SJCRH30 (cell line): ENCODE measurements around the gene PBX1. TPM values are rescaled to one million over a fixed set of nuclear protein-coding genes. Genes with fewer than 3 reads are reported as not detected.
A peak's percentile ranks its signal among the peaks of the same experiment; 100 is the strongest.
"Not testable (repeated sequence)": the region's sequence is repeated elsewhere in the genome, so short reads cannot be mapped to it uniquely, and the experiment has no call there.

Source experiments
- DNase-seq, 2 experiments: peaks; one replicate each; pipeline ENCODE4 v3.0.0-alpha.2; 2015 to 2020
- H3K27ac ChIP-seq: fragments of 250-450 bp; sonication (Bioruptor Pico); 2 replicates; pipeline ENCODE4 v1.5.1; 2020; ENCODE audit warnings: mild to moderate bottlenecking, moderate library complexity
- H3K27me3 ChIP-seq: fragments of 250-450 bp; sonication (Bioruptor Pico); 2 replicates; pipeline ENCODE4 v1.5.1; 2020; ENCODE audit warnings: mild to moderate bottlenecking, moderate library complexity
- H3K36me3 ChIP-seq: fragments of 250-450 bp; sonication (Bioruptor Pico); 2 replicates; pipeline ENCODE4 v1.5.1; 2020; ENCODE audit warnings: mild to moderate bottlenecking, moderate library complexity
- H3K4me1 ChIP-seq: fragments of 250-450 bp; sonication (Bioruptor Pico); 2 replicates; pipeline ENCODE4 v1.5.1; 2020; ENCODE audit warnings: mild to moderate bottlenecking, moderate library complexity
- H3K4me3 ChIP-seq: fragments of 250-450 bp; sonication (Bioruptor Pico); 2 replicates; pipeline ENCODE4 v1.5.1; 2020; ENCODE audit warnings: mild to moderate bottlenecking, moderate library complexity
- H3K9me3 ChIP-seq: fragments of 250-450 bp; sonication (Bioruptor Pico); replicated peaks from 2 replicates; pipeline ENCODE4 v1.5.1; 2020; ENCODE audit warnings: mild to moderate bottlenecking, moderate library complexity
- total RNA-seq: library from RNA; depleted of rRNA; stranded (reverse); fragments of >200 nt; shearing (Covaris generic); gene quantifications from 2 replicates; pipeline ENCODE4 v1.2.3, GENCODE V29; 2014

The PBX1 gene
- total RNA-seq, 1 experiment from 2014 or later, result 39.0 TPM

DNA sequence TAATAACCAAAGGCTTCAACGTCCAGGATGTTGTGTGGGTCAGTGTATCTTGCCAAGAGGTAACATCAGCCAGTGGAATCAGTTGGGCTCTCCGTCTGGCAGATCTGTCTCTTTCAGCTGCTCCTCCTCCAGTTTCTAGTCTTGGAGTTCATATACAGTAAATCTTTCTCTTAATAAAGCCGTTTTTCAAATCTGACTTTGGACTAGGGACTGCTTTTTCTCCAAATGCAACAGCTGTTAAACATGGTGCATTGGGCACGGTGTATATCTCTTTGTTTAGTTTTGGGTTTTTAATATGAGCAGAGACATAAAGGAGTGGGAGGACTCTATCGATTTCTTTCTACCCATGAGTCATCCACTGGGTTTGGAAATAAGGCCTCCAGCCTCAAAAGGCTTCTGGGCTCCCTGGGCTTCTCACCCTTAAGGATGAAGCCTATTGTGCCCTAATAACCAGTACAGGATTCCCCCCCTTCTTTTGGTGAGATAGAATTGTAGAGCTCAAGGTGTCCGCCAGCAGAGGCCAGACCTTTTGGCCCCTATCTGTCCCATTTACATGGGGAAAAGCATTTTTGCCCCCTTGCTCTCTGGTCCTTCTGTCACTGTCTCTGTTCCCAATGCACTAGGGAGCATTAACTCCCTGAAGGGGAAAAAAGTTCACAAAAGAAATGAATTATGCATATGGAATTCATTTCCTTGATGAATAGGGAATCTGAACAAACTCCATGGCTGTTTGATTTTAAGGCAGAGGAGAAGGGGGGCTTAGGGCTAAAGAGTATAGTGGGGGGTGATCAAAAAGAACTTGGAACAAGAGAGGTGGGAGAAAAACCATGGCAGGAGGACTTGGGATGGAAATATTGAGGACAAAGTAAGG, 86.0 kb downstream of the PBX1 start:
- peak; percentile 69 to 85 for DNase-seq
- Histone ChIP-seq H3K4me1 (peaks cover 53% of the 10 kb centered on the region), H3K27ac (peak overlapping the region; percentile 86), H3K9me3 (no peaks in the 10 kb centered on the region), H3K36me3 (peaks cover 4% of the 10 kb centered on the region; the same call in 1 of the 2 replicates), H3K4me3 (peak overlapping the region; percentile 26), H3K27me3 (no peaks in the 10 kb centered on the region)

DNA sequence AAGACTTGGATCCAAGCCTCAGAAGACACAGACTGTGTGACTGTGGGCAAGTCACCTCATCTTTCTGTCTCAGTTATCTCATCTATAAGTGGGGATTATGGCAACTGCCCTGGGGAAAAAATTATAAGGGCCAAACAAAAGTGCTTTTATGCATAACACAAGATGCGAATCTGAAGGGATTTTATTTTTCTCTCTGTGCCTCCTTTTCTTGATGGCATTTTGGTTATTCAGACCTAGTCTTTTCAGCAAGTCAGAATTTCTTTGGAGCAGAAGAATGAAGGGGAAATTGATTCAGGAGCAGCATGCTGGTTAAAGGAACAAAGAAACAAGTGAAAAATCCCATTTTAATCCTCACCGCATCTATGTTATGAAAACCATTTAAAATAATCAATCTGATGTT, 86.9 kb downstream of the PBX1 start:
- peak overlapping the region; percentile 86 for H3K27ac ChIP-seq
- H3K9me3 ChIP-seq, result no peaks in the 10 kb centered on the region
- H3K27me3 ChIP-seq, result no peaks in the 10 kb centered on the region
- H3K4me1 ChIP-seq, result peaks cover 49% of the 10 kb centered on the region
- no peak for DNase-seq
- H3K36me3 ChIP-seq, result peaks cover 4% of the 10 kb centered on the region; the same call in 1 of the 2 replicates
- no peak overlapping the region for H3K4me3 ChIP-seq

DNA sequence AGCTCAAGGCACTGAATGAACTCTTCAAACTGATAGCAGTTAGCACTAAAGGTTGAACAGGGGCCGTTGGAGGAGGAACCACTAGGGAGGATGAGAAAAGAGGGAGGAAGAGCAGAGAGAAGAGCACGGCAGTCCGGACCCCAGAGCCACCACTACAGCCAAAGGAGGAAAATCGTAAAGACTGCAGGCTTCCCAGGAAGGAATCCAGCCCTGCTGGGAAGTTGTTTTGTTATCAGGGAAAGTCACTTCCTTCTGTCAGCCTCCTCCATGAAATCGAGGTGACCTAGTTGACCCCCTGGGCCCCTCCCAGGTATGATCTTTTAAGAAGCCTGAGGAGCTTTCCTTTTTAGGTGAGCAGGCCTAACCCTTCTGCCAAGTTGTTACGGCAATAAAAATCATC, 88.2 kb downstream of the PBX1 start:
- Histone ChIP-seq H3K27ac (no peak overlapping the region), H3K36me3 (peaks cover 4% of the 10 kb centered on the region; the same call in 1 of the 2 replicates), H3K9me3 (no peaks in the 10 kb centered on the region), H3K4me3 (no peak overlapping the region), H3K27me3 (no peaks in the 10 kb centered on the region), H3K4me1 (peaks cover 40% of the 10 kb centered on the region)
- DNase-seq, result no peak

DNA sequence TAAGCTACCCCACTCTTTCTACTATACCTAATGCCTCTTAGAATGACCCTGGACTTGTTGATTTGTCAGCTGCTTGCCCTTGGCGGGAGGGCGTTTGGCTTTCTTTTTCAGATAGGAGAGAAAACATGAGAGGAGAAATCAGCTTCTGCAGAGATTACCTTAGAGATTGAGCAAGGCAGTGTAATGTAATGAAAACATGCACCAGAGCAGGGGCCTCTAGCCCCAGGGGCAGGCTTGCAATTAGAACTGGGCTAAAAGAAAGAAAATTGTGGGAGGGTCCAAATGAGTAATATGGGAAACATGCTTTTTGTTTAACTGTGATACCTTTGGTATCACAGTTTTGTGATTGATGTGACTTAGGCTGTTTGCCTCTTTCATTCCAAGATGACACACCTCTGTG, 89.7 kb downstream of the PBX1 start:
- Histone ChIP-seq H3K9me3 (no peaks in the 10 kb centered on the region), H3K4me3 (no peak overlapping the region), H3K27ac (no peak overlapping the region), H3K27me3 (no peaks in the 10 kb centered on the region), H3K4me1 (peaks cover 39% of the 10 kb centered on the region), H3K36me3 (no peaks in the 10 kb centered on the region)
- no peak for DNase-seq

DNA sequence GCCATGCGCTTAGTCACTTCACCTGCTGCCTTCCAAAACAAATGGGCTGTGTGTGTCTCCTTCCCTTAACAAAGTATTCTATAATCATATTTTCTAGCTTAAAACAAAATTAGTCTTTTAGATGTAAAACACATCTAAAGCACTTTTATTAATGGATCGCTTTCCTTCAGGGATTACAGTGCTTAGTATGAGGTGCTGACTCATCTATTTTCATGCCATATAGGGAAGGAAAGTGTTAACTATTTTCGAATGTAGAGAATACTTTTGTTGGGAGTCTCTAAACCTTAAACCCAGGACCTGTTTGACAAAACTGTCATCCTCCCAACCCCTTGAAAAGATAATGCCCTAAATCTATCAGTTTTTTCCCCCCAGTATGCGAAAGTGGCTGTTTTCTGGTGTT, 90.2 kb downstream of the PBX1 start:
- peaks cover 34% of the 10 kb centered on the region for H3K4me1 ChIP-seq
- no peak for DNase-seq

DNA sequence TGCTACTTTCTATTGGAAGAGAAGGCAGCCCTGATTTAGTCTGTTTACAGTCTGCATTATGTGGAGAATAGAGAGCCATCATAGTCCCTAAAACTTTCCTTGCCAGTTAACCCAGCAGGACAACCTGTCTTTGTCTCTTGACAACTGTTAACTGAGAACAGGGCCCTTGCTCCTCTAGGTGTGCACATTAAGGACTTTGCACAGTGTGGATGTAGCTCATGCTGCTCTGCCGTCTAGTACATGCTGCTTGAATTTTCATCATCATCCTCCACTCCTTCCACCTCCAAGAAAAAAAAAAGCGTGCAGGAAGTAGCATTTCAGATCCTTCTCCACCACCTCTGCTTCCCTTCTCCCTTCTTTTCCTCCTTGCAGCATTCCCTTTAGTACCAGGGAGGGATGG, 91.5 kb downstream of the PBX1 start:
- no peak for DNase-seq
- Histone ChIP-seq H3K27me3 (no peaks in the 10 kb centered on the region), H3K36me3 (no peaks in the 10 kb centered on the region), H3K27ac (no peak overlapping the region), H3K4me1 (peaks cover 22% of the 10 kb centered on the region), H3K4me3 (no peak overlapping the region), H3K9me3 (no peaks in the 10 kb centered on the region)

More for the DNA sequence above, 90.2 kb downstream of the PBX1 start:
- H3K4me3 ChIP-seq, result no peak overlapping the region
- H3K27me3 ChIP-seq, result no peaks in the 10 kb centered on the region
- H3K27ac ChIP-seq, result no peak overlapping the region
- H3K9me3 ChIP-seq, result no peaks in the 10 kb centered on the region
- H3K36me3 ChIP-seq, result no peaks in the 10 kb centered on the region

DNA sequence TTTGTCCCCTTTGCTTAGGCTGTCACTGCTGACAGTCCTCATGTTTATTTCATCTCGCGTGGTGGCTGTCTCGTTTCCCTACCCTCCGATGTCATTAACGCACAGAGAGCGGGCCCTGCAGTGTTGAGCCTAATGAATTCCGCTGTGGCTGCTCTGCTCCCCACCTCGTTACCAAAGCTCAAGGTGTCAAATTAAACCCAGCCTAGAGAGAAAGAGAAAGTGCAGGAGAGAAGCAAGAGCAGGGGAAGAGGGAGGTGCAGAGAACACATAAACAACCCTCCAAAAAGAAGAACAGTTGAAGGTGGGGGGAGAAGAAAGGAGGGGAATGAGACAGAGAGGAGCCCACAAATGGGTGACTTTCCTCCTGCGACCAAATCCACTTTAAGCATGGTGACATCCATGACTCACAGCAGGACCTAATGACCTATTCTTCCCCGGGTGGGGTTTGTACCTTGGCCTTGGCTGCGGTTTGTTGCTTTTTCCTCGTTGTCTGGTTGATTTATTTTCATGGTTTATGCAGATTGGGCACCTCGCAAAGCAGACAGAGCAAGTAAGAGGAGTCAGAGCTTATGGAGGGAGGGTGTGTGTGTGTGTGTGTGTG, 92.5 kb downstream of the PBX1 start:
- Histone ChIP-seq H3K4me3 (no peak overlapping the region), H3K36me3 (no peaks in the 10 kb centered on the region), H3K27ac (no peak overlapping the region), H3K27me3 (no peaks in the 10 kb centered on the region), H3K4me1 (peaks cover 16% of the 10 kb centered on the region), H3K9me3 (no peaks in the 10 kb centered on the region)
- DNase-seq, result no peak

DNA sequence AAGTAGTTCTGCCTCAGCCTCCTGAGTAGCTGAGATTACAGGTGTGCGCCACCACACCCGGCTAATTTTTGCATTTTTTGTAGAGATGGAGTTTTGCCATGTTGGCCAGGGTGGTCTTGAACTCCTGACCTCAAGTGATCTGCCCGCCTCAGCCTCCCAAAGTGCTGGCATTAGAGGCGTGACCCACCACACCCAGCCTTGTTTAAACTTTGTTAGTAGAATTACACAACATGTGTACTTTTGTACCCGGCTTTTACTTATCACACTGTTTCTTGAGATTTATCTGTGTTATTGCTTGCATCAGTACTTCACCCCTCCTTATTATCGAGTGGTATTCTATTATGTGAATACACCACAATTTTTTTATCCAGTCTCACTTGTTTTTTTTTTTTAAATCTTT, 94.0 kb downstream of the PBX1 start:
- H3K27ac ChIP-seq, H3K4me3 ChIP-seq, H3K9me3 ChIP-seq, H3K36me3 ChIP-seq, H3K27me3 ChIP-seq, DNase-seq: not testable (repeated sequence)
- H3K4me1 ChIP-seq, result peaks cover 16% of the 10 kb centered on the region

DNA sequence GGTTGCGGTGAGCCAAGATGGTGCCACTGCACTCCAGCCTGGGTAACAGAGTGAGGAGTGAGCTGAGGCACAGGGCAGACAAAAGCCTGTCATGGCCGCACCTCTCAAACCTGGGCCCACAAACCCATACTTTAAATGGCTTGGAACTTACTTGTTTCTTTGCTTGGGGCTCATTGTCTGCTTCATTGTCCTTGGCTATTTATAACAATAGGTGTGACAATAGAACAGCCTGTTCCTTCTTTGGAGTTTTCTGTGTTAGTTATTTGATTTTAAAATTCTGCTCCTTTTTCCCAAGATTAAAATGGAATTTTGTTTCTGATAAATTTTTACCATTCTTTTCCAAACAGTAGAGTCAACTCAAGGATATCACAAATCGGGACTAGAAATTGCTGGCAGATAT, 94.7 kb downstream of the PBX1 start:
- Histone ChIP-seq H3K27ac (no peak overlapping the region), H3K36me3 (no peaks in the 10 kb centered on the region), H3K4me3 (no peak overlapping the region), H3K27me3 (no peaks in the 10 kb centered on the region), H3K4me1 (peaks cover 11% of the 10 kb centered on the region), H3K9me3 (no peaks in the 10 kb centered on the region)
- DNase-seq, result no peak

DNA sequence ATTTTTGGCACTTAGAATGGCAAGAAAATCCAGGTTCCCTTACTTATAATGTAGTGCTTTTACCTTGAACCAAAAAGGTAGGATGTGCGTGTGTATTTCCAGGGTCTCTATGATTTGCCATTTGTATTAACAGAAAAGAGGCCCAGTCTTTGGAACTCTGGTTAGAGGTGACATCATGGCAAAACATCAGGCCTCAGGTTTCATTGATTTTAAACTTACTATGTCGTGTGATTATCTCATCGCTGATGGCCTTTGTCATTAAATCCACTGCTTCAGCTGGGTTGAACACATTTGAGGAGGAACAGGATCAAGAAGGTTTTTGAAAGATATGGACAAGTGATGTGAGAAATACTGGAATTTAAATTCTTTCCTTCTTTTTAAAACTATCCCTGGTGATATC, 95.2 kb downstream of the PBX1 start:
- Histone ChIP-seq H3K27ac (no peak overlapping the region), H3K9me3 (no peaks in the 10 kb centered on the region), H3K4me1 (peaks cover 9% of the 10 kb centered on the region), H3K36me3 (no peaks in the 10 kb centered on the region), H3K4me3 (no peak overlapping the region), H3K27me3 (no peaks in the 10 kb centered on the region)
- DNase-seq, result no peak

DNA sequence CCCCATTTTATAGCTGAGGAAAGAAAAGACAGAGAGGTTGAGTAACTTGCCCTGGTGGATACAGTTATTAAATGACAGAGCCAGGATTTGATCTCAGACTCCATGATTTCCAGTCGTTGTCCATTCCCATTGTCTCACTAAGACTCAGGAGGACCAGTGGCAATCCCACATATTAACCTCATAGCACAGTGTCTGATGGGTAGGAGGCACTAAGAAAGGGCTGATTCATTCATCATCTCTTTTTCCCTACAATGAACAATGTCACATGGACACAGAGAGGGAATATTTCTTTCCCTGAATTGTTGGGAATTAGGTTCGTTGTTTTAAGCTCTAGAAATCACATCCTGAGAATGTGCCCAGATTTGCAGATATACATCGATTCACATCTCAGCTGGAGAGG, 99.9 kb downstream of the PBX1 start:
- peaks cover 28% of the 10 kb centered on the region for H3K4me1 ChIP-seq
- H3K9me3 ChIP-seq, result no peaks in the 10 kb centered on the region
- H3K27ac ChIP-seq, result no peak overlapping the region
- H3K36me3 ChIP-seq, result no peaks in the 10 kb centered on the region
- no peak overlapping the region for H3K4me3 ChIP-seq
- no peaks in the 10 kb centered on the region for H3K27me3 ChIP-seq
- no peak for DNase-seq

DNA sequence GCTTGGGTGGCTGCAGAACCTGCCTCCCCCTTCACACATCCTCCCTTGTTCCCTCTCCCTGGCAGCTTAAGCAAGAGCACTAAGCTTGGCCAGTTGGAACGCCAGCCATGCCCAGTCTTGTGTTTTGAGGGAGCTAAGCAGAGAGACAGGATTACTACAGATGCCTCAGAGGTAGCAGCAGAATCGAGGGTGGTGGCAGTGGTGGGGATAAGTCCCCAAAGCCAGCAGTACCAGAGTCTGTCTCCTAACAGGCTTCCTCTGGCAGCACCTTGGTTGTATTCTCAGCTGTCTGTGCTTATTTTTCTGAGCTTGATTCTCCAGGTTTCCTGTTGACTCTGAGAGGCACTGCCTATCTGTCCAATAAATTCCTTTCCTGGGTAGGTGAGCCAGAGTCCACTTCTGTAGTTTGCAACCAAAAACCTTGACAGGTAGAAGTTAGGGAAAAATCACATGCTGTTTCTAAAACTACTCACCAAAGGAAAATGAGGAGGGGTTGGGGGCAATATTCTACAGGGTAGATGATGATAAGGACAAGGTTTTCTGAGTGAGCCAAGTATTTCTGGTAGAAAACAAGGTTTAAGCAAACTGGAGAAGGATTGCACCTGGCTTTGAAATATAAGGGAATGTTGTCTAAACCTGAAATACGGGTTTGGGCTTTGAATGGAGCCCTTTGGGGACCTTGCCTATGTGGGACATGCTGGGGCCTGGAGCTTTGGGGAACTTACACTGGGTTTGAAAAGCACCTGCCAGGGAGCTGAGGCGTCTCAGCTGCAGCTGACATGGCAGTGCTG, 100.8 kb downstream of the PBX1 start:
- H3K27ac ChIP-seq, result no peak overlapping the region
- H3K27me3 ChIP-seq, result no peaks in the 10 kb centered on the region
- peaks cover 28% of the 10 kb centered on the region for H3K4me1 ChIP-seq
- no peak for DNase-seq
- H3K4me3 ChIP-seq, result no peak overlapping the region
- H3K36me3 ChIP-seq, result no peaks in the 10 kb centered on the region
- no peaks in the 10 kb centered on the region for H3K9me3 ChIP-seq

DNA sequence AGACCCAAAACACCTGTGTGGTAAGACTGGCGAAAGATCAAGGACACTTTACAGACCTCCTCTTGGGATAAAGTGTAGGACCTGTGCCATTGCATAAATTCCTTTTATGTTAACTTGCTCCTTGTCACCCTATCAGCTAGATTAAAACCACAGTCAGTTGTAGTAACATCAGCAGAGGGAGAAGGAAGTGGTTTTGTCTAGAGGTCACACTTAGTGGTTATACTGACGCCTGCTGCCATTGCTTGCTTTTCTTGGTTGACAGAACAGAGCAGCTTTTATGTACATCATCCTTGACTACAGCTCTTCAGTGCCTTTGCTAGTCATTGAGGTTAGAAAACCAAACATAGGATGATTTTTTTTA, 101.4 kb downstream of the PBX1 start:
- no peaks in the 10 kb centered on the region for H3K27me3 ChIP-seq
- peaks cover 28% of the 10 kb centered on the region for H3K4me1 ChIP-seq
- no peak overlapping the region for H3K27ac ChIP-seq
- H3K9me3 ChIP-seq, result no peaks in the 10 kb centered on the region
- H3K4me3 ChIP-seq, result no peak overlapping the region
- H3K36me3 ChIP-seq, result no peaks in the 10 kb centered on the region
- peak in 1 of 2 experiments; percentile 38 for DNase-seq

DNA sequence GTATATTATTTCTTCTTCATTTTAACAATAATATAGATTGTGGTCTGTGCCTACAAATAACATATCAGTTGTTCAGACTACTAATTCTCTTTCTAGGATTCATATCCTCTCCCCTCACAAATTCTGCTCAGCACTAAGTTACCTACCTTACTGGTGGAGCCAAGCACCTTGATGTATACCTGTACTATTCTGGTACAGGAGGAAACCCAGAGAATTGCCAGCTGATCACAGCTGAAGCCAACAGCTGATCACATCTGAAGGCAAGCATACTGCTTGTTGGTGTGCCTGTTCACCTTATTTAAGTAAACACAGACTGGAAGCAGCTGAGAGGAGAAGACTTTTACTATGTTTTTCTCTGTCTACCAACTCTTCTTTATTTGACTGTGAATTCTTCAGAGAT, 101.8 kb downstream of the PBX1 start:
- no peak overlapping the region for H3K4me3 ChIP-seq
- no peaks in the 10 kb centered on the region for H3K9me3 ChIP-seq
- H3K27ac ChIP-seq, result no peak overlapping the region
- peaks cover 28% of the 10 kb centered on the region for H3K4me1 ChIP-seq
- no peak for DNase-seq
- no peaks in the 10 kb centered on the region for H3K27me3 ChIP-seq
- H3K36me3 ChIP-seq, result no peaks in the 10 kb centered on the region

DNA sequence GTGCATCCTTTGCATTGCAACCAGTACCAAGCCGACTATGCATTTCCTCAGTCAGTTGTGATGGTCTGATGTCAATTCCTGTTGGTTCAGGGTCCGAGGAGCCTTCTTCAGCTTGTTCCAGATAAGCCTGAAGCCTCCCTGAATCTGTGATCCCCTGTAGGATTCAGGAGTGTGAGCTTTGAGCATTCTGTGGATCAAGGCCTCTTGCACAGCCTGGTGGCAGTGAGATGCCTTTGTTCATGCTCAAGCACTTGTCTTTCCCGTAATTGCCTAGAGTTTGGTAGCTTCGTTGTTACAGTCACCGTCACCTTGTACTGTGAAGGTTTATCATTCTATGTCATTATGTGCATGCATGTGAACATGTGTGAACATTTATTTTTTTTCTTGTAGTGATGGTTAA, 103.5 kb downstream of the PBX1 start:
- Histone ChIP-seq H3K4me3 (no peak overlapping the region), H3K4me1 (peaks cover 28% of the 10 kb centered on the region), H3K27ac (no peak overlapping the region), H3K9me3 (no peaks in the 10 kb centered on the region), H3K27me3 (no peaks in the 10 kb centered on the region), H3K36me3 (no peaks in the 10 kb centered on the region)
- DNase-seq, result no peak
